A549 (cell line): ENCODE results near the gene SLC46A1. TPM values are rescaled to one million over a fixed set of nuclear protein-coding genes. Genes with fewer than 3 reads are reported as not detected.

Source experiments
- ATAC-seq, 2 experiments: fragments of 200-7000 bp in 1 of 2; fragments of >200 bp in 1 of 2; cut with Nextera tagmentation in 1 of 2; cut with Tn5 transposase in 1 of 2; 3 replicates each; pipeline versions ENCODE4 v1.8.0 to v1.9.1; 2018 to 2020; ENCODE audit warnings: mild to moderate bottlenecking in 1 of 2, moderate library complexity in 1 of 2
- CTCF ChIA-PET: fragments of 300-600 bp; sonication (Branson Sonifier 250); formaldehyde crosslinking; extraction: SDS; loops from one replicate; lab custom pipeline; 2021; ENCODE audit warnings: antibody characterized with exemption, inconsistent platforms; lab: Yijun Ruan, JAX
- POLR2A ChIA-PET: fragments of 350-600 bp; formaldehyde crosslinking; extraction: SDS; loops from one replicate; lab custom pipeline; 2021; ENCODE audit warnings: antibody characterized with exemption, inconsistent platforms; lab: Yijun Ruan, JAX
- DNase-seq, 2 experiments: peaks; one replicate each; pipeline versions ENCODE4 v3.0.0 to v3.0.0-alpha.2; 2011 to 2016; ENCODE audit warnings: low read depth in 1 of 2, low spot score in 1 of 2
- FAIRE-seq: peaks from 2 replicates; lab custom pipeline; 2011; peaks lifted over from hg19 to GRCh38; lab: Jason Lieb, UNC
- H3K27ac ChIP-seq, 2 experiments: fragments of >200 bp; sonication (Bioruptor Twin); formaldehyde crosslinking; 3 replicates each; pipeline ENCODE4 v1.5.1; 2016 to 2017
- H3K4me1 ChIP-seq: fragments of >200 bp; sonication (Bioruptor Twin); formaldehyde crosslinking; 3 replicates; pipeline ENCODE4 v1.6.1; 2016
- H3K4me2 ChIP-seq: fragments of >200 bp; sonication (Bioruptor Twin); formaldehyde crosslinking; 3 replicates; pipeline ENCODE4 v1.6.1; 2016
- H3K4me3 ChIP-seq: fragments of >200 bp; sonication (Bioruptor Twin); formaldehyde crosslinking; 3 replicates; pipeline ENCODE4 v1.5.1; 2016
- H3K9me3 ChIP-seq: fragments of >200 bp; sonication (Bioruptor Twin); formaldehyde crosslinking; 3 replicates; pipeline ENCODE4 v1.6.1; 2016
- BHLHE40 ChIP-seq: IDR thresholded peaks from 2 replicates; pipeline ENCODE4 v1.6.1; 2012; ENCODE audit warnings: low read depth, low read length, inconsistent platforms
- CTCF ChIP-seq: fragments of >200 bp; sonication (Bioruptor Twin); formaldehyde crosslinking; IDR thresholded peaks from 3 replicates; pipeline ENCODE4 v1.5.1; 2016
- EHF ChIP-seq: fragments of 250-450 bp; sonication (Bioruptor Pico); IDR thresholded peaks from 2 replicates; pipeline ENCODE4 v1.5.0; 2020; ENCODE audit warnings: mild to moderate bottlenecking
- GATA3 ChIP-seq: IDR thresholded peaks from 2 replicates; pipeline ENCODE4 v1.6.1; 2012; ENCODE audit warnings: borderline replicate concordance
- HES2 ChIP-seq: fragments of >200 bp; sonication (Bioruptor Twin); formaldehyde crosslinking; IDR thresholded peaks from 2 replicates; pipeline ENCODE4 v1.6.1; 2016
- HOXA7 ChIP-seq: fragments of 250-450 bp; sonication (Bioruptor Pico); IDR thresholded peaks from 2 replicates; pipeline ENCODE4 v1.5.0; 2020; ENCODE audit warnings: mild to moderate bottlenecking, moderate library complexity
- HOXB13 ChIP-seq: fragments of 250-450 bp; sonication (Bioruptor Pico); IDR thresholded peaks from 2 replicates; pipeline ENCODE4 v1.5.0; 2020; ENCODE audit warnings: low read depth, mild to moderate bottlenecking, moderate library complexity
- MAFK ChIP-seq: fragments of 450-650 bp; IDR thresholded peaks from 2 replicates; pipeline ENCODE4 v1.6.1; 2014; ENCODE audit not compliant: partially characterized antibody
- MAX ChIP-seq: IDR thresholded peaks from 2 replicates; pipeline ENCODE4 v1.6.1; 2012
- NR3C1 ChIP-seq: fragments of >200 bp; sonication (Bioruptor Twin); formaldehyde crosslinking; IDR thresholded peaks from 3 replicates; pipeline ENCODE4 v1.6.1; 2017
- PHF8 ChIP-seq: fragments of 200-600 bp; sonication (generic); IDR thresholded peaks from 2 replicates; pipeline ENCODE4 v1.6.1; 2016; ENCODE audit warnings: low read depth, mild to moderate bottlenecking, antibody characterized with exemption, moderate library complexity, borderline replicate concordance
- POLR2A ChIP-seq: IDR thresholded peaks from 2 replicates; pipeline ENCODE4 v1.6.1; 2012; ENCODE audit warnings: mild to moderate bottlenecking, low read length
- POLR2AphosphoS2 ChIP-seq: conservative IDR thresholded peaks from 2 replicates; pipeline ENCODE4 v1.6.1; 2012; ENCODE audit warnings: low read length, improper control_type of control experiment, inconsistent platforms
- RAD21 ChIP-seq, 2 experiments: fragments of >200 bp in 1 of 2; sonication (Bioruptor Twin) in 1 of 2; formaldehyde crosslinking in 1 of 2; IDR thresholded peaks in 1 of 2; conservative IDR thresholded peaks in 1 of 2; 2 replicates in 1 of 2; 3 replicates in 1 of 2; pipeline ENCODE4 v1.6.1; 2012 to 2018; ENCODE audit warnings: inconsistent platforms in 1 of 2
- RARB ChIP-seq: fragments of 250-450 bp; sonication (Bioruptor Pico); IDR thresholded peaks from 2 replicates; pipeline ENCODE4 v1.8.0; 2021; ENCODE audit warnings: mild to moderate bottlenecking, moderate library complexity
- SMC3 ChIP-seq: fragments of >200 bp; sonication (Bioruptor Twin); formaldehyde crosslinking; IDR thresholded peaks from 3 replicates; pipeline ENCODE4 v1.6.1; 2018; ENCODE audit warnings: inconsistent platforms
- TFCP2L1 ChIP-seq: fragments of 250-450 bp; sonication (Bioruptor Pico); IDR thresholded peaks from 2 replicates; pipeline ENCODE4 v1.5.0; 2021; ENCODE audit warnings: mild to moderate bottlenecking
- WGBS: methylation state at CpG from one replicate; pipeline ENCODE4 v1.1.6; 2017; ENCODE audit errors: missing lambda C conversion rate; 5-methylcytosine and 5-hydroxymethylcytosine counted together
- polyA plus RNA-seq, 4 experiments: library from polyadenylated mRNA; depleted of rRNA in 3 of 4; stranded (reverse); fragments of >200 nt; fragmentation: RNase III in 1 of 4; extraction: RNeasy Plus Mini Kit Qiagen cat#74134 plus additional on column Dnase treatment in 1 of 4; gene quantifications; 2 replicates in 3 of 4; 3 replicates in 1 of 4; pipeline ENCODE4 v1.2.3, GENCODE V29; 2011 to 2017

The SLC46A1 gene
- polyA plus RNA-seq, 2 of the 4 experiments (the other 2 are of a cell fraction), result 12.8 to 23.7 TPM

- ATAC-seq, result no peak
- no peak for TF ChIP-seq HES2
- TF ChIP-seq RARB (CRISPR knock-in tag), result no peak
- no peak for TF ChIP-seq MAX
- no peak for TF ChIP-seq POLR2A
- no peak for TF ChIP-seq POLR2AphosphoS2
- TF ChIP-seq TFCP2L1 (CRISPR knock-in tag), result no peak
- no peak for TF ChIP-seq HOXB13 (CRISPR knock-in tag)
- no peak for TF ChIP-seq MAFK
- no peak for TF ChIP-seq HOXA7 (CRISPR knock-in tag)
- H3K4me1 ChIP-seq, result no peaks in the 10 kb centered on the region
- ChIA-PET CTCF (interaction anchor here (1.0 kb wide), 1 partner anchor 118 kb away, joined by 3 read pairs; no protein-coding TSS in a partner anchor), POLR2A (interaction anchor here (0.7 kb wide), 1 partner anchor 213 kb away, joined by 11 read pairs; no protein-coding TSS in a partner anchor)
- H3K4me2 ChIP-seq, result no peak overlapping the region
- DNase-seq, result no peak
- no peak for FAIRE-seq
- no peak overlapping the region for H3K27ac ChIP-seq
- no peaks in the 10 kb centered on the region for H3K9me3 ChIP-seq
- no peak overlapping the region for H3K4me3 ChIP-seq
- WGBS, result 49% methylated on average over 7 of the region's 7 CpGs
Measured at GRCh38 chr17:28421787-28422305, 15.8 kb upstream of the SLC46A1 start.

- no peaks in the 10 kb centered on the region for H3K4me1 ChIP-seq
- H3K4me3 ChIP-seq, result no peak overlapping the region
- TF ChIP-seq HOXA7 (CRISPR knock-in tag), result no peak
- peak; percentile 84 for TF ChIP-seq CTCF
- TF ChIP-seq SMC3, result peak; percentile 68
- peak; percentile 68 for TF ChIP-seq RAD21 (conservative IDR thresholded peaks at IDR 0.05 in 1 of 2, IDR thresholded peaks at IDR 0.05 in 1 of 2)
- no peaks in the 10 kb centered on the region for H3K9me3 ChIP-seq
- DNase-seq, result peak; percentile 73 to 80
- H3K4me2 ChIP-seq, result peak overlapping the region; percentile 31; the same call in 1 of the 3 replicates
- ChIA-PET POLR2A (interaction anchor here (1.0 to 1.3 kb wide), 2 partner anchors 10 to 47 kb away, joined by 3 to 5 read pairs; partner anchors contain the start of gene VTN), CTCF (interaction anchor here (0.8 to 6.4 kb wide), 43 partner anchors 8 to 523 kb away, joined by 3 to 53 read pairs (median 6); partner anchors contain the start of genes IFT20, POLDIP2, SEBOX and SLC46A1)
- peak; percentile 92 to 99 for ATAC-seq
- 12% methylated on average over 13 of the region's 13 CpGs for WGBS
- peak; percentile 54 for FAIRE-seq
- no peak overlapping the region for H3K27ac ChIP-seq
Measured at GRCh38 chr17:28416703-28417311, 10.8 kb upstream of the SLC46A1 start.

GRCh38 chr17:28415886-28416285 lies 9.9 kb upstream of the SLC46A1 start:
- TF ChIP-seq TFCP2L1 (CRISPR knock-in tag), result no peak
- no peak for TF ChIP-seq PHF8
- no peak for TF ChIP-seq SMC3
- no peak for TF ChIP-seq EHF (CRISPR knock-in tag)
- no peak for TF ChIP-seq BHLHE40
- TF ChIP-seq, all 56 proteins: peak for 0
- H3K4me1 ChIP-seq, result no peaks in the 10 kb centered on the region
- 81% methylated on average over 3 of the region's 3 CpGs for WGBS
- FAIRE-seq (no peak), ATAC-seq (no peak), DNase-seq (no peak)
- H3K27ac ChIP-seq, result no peak overlapping the region
- no peak overlapping the region for H3K4me2 ChIP-seq
- no peaks in the 10 kb centered on the region for H3K9me3 ChIP-seq
- H3K4me3 ChIP-seq, result no peak overlapping the region
- ChIA-PET CTCF (interaction anchor here (0.8 to 6.4 kb wide), 27 partner anchors 9 to 522 kb away, joined by 3 to 53 read pairs (median 6); partner anchors contain the start of genes POLDIP2 and SLC46A1), POLR2A (interaction anchor here (1.3 kb wide), 1 partner anchor 46 kb away, joined by 3 read pairs; the partner anchor contains the start of gene VTN)

- no peak overlapping the region for H3K27ac ChIP-seq
- no peak for TF ChIP-seq POLR2AphosphoS2
- no peak for TF ChIP-seq NR3C1
- TF ChIP-seq GATA3, result no peak
- CTCF ChIA-PET, result interaction anchor here (0.7 to 1.9 kb wide), 7 partner anchors 10 to 607 kb away, joined by 3 to 5 read pairs (median 4); partner anchors contain the start of gene SEBOX
- H3K4me3 ChIP-seq, result no peak overlapping the region
- no peaks in the 10 kb centered on the region for H3K9me3 ChIP-seq
- FAIRE-seq (no peak), ATAC-seq (peak in 1 of 2 experiments; percentile 16; a peak in 1 of 6 replicates), DNase-seq (no peak)
- 56% methylated on average over 7 of the region's 7 CpGs for WGBS
- no peak overlapping the region for H3K4me2 ChIP-seq
- POLR2A ChIA-PET, result no interaction called here
- no peaks in the 10 kb centered on the region for H3K4me1 ChIP-seq
Measured at GRCh38 chr17:28413804-28414203, 7.8 kb upstream of the SLC46A1 start.
